H54 (cell line): ENCODE data around the gene PRUNE2.

Experiments
- DNase-seq: peaks from one replicate; pipeline ENCODE4 v3.0.0; 2011; ENCODE audit warnings: low spot score, mixed read lengths; ENCODE audit not compliant: insufficient read length
- FAIRE-seq: peaks from 3 replicates; lab custom pipeline; 2011; peaks lifted over from hg19 to GRCh38; lab: Jason Lieb, UNC
- POLR2A ChIP-seq: IDR thresholded peaks from 2 replicates; pipeline ENCODE4 v1.6.1; 2011; ENCODE audit warnings: low read depth, mild to moderate bottlenecking, low read length

Gene PRUNE2

DNA sequence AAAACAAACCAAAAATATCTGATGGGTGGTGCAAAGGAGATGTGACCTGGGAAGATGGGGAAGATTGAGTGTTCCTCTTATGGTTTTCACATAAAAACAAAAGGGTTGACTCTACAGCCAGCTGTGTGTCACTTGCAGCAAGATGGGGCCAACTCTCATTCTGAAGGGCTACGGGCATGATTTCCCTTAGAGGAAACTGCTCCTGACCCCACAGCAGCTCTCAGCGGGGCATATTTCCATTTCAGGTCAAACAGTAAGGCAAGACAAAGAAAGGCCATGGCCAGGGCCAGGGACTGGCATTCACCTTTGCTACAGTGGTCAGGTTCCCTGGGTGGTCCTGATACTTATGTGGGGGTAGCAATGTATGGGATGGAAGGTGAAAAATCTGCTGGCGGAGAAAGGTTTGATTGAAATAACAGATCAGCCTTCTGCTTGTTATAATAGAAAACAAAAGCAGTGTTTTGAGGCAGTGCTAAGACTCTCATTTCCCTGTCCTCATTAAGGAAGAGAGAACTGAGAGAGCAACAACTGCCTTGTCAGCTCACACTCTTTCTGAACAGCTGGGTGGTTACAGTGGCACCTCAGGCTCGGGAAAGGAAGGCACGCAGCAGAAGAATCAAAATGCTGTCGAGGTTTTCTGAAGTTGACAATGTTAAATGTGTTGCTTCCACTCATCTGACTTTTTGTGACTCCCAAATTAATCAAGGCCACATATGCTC, 262.4 kb downstream of the PRUNE2 start:
- DNase-seq: no peak
- no peak for TF ChIP-seq POLR2A
- no peak for FAIRE-seq

DNA sequence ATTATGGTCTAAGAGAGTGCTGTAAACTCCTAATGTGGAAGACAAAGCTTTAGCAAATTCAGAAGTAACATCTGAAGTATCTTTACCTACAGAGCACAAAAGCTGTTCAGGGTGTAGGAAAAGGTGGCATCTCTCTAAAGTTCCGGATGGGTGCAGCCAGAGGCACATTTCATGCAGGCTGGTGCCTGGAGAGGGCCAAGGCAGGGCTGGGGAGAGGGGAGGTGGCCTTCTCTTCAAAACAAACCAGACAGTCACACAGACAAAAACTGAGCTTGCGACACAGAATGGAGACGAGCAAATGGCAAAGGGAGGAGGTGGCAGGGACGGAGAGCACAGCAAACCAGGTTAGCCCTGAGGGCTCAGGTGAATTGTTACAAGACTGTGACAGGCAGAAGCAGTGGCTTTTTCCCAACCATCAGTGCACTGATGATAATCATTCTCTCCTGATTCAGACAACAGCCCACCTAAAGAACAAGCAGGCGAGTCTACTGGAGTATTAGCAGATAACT, 263.2 kb downstream of the PRUNE2 start:
- FAIRE-seq (no peak), DNase-seq (no peak)
- TF ChIP-seq POLR2A: no peak

DNA sequence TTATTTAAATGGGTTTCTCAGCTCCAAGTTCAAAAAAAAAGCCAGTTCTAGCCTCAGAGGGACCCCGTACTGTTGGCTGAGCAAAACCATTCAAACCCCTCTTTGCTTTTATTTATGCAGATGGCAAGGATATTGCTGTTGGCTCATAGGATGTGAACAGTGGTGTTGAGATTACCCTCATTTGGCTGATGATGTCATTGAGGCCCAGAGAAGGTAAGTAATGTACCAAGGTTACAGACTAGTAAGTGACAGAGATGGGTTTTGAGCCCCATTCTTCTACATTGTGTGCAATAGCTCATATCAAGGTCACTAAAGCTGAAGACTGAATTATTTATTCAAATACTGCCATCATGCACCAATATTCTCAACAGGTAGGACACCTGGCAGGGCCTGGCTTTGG, 263.8 kb downstream of the PRUNE2 start:
- DNase-seq: no peak
- no peak for TF ChIP-seq POLR2A
- no peak for FAIRE-seq

DNA sequence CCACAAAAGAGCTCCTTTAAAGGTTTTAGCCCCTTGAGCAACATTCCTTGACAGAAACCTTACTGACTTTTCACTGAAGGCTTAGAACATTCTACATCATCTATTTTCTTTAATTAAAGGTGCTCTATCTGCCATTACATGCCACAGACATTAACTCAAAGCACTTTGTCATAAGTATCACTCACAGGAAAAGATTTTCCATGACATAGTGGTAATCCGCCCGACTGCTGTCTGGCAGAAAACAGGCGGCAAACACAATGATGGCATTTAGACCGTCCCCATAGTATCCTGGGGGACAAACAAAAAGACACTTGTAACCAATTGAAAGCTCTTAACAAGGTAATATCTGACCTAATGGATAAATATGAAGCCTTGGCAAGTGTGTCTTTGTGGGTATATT, 267.9 kb downstream of the PRUNE2 start:
- peak; percentile 33 for FAIRE-seq

DNA sequence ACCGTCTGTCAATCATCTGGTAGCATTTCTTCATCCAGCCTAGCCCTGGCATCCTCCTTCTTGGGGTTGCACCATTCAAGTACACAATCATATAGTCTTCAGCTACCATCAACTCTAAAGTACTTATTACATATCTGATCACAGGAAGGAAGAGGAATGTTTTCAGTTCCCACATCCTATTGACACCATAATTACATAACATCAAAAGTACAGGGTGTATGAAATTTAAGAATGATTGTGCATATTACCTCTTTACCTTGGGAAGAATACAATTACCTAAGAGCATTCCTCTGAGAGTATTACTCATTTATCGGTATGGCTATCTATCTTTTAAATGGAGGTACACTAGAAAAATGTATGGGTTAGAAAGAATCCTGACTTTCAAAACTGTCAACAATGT, 268.5 kb downstream of the PRUNE2 start:
- TF ChIP-seq POLR2A: no peak
- DNase-seq (no peak), FAIRE-seq (no peak)

More for the DNA sequence above, 267.9 kb downstream of the PRUNE2 start:
- TF ChIP-seq POLR2A: no peak
- no peak for DNase-seq

DNA sequence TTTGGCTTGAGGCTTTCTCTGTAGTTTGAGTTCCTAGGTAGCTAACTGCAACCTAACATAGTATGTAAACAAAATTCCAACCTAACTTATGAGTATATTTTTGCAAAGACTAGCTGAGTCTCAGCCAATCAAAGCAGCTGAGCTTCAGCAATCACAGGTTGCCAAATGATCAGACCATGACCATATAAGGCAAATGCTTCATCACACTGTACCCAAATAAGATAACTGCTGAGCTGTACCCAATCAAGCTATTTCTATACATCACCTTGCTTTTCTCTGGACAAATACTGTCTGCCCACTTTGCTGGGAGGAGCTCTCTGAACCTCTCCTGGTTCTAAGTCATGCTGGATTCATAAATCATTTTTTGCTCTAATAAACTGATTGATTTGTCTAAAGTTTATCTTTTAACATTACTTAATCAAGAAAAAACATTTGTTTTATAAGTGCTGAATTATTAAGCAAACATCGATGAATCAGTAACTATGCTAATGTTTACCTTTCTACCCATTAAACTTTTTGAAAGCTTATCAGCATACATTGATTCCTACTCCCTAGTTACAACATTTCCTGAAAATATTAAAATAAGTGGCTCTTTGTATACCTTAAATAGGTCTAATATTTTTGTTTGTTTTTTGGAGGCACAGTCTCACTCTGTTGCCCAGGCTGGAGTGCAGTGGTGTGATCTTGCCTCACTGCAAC, 271.4 kb downstream of the PRUNE2 start:
- TF ChIP-seq POLR2A: no peak
- DNase-seq (peak; percentile 10), FAIRE-seq (peak; percentile 97)

DNA sequence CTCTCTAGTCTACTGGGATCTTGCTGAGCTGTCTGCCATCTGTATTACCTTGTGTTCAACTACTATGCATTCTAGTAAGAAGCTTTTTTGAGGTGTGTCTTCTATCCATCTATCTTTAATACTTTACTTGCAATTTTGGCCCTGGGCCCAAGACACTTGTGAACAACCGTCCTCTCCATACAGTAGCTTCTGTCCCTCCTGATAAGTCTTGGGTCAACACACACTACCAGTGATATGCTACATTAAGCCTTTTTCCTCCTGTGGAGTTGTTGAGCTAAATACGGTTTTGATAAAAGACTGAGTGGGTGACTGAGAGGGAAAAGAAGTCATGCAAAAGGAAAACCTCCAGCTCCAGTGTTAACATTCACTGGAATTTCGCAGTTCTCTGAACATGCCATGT, 275.0 kb downstream of the PRUNE2 start:
- DNase-seq: no peak
- no peak for FAIRE-seq
- no peak for TF ChIP-seq POLR2A

DNA sequence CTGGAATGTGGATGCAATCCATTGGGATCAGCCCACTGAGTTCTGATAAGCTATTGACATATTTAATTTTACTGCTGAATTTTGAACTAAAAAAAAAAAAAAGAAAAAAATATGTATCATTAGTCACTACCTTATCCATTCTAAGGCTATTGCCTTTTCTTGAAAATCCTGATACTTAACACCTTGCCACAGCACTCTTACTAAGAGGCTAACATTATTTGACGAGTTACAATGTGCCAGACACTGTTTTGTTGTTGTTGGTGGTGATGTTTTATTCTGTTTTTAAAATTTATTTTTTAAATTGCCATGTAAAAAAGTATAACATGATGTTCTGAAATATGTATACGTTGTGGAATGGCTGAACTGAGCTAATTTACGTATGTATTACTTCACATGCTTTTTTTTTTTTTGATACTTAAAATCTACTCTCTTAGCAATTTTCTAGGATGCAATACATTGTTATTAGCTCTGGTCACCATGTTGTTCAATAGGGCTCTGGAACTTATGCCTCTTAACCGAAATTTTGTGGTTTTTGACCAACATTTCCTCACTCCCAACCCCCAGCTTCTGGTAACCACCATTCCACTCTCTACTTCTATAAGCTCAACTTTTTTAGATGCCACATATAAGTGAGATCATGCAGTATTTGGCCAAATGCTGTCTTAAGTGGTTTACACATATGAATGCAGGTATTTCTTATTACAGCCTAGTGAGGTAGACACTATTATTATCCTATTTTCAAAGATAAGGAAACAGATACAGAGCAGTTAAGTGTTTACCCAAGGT, 276.5 kb downstream of the PRUNE2 start:
- no peak for TF ChIP-seq POLR2A
- FAIRE-seq (no peak), DNase-seq (no peak)

DNA sequence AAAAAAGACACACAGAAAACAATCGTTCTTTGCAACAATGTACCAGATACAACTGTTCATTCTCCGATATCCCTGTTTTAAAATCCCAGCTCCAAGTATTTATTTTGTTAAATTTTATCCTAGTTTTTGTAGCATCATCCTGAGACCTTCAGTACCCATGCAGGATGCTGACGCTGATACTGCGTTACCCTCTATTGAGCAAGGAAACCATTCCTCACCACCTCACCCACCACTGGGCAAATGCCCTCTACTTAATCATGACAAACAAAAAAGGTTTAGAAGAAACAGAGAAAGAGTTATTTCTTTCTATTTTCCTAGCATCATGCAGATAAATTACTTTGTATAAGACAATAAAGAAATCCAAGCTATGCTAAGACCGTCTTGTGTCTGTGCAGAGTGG, 277.8 kb downstream of the PRUNE2 start:
- TF ChIP-seq POLR2A: no peak
- FAIRE-seq (no peak), DNase-seq (no peak)

DNA sequence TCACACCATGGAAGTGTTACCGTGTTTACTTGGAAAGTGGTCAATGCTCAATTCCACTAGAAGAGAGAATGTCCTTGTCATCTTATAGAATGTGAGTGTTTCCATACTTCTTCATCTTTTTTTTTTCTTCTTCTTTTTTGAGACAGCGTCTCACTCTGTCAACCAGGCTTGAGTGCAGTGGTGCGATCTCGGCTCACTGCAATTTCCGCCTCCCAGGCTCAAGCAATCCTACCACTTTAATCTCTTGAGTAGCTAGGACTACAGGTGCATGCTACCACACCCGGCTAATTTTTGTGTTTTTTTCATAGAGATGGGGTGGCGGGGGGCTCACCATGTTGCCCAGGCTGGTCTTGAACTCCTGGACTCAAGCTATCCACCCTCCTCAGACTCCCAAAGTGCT, 278.9 kb downstream of the PRUNE2 start:
- no peak for DNase-seq
- FAIRE-seq: no peak
- no peak for TF ChIP-seq POLR2A

DNA sequence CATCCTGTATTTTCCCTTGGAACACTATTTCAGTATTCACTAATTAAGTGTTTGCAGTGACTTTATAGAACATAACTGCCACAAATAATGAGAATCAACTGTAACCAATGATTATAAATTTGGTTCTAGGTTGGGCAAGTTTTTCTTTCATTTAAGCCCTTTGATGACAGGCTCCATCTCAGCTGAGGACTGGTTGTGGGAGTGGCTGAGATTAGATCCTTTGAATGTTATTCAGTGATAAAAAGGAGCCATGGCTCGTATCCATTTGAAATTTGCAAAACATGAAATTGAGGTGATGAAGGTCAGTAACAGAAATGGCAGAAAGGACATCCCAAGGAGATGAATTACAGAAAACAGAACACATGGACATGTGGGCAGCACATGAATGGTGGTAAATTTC, 279.8 kb downstream of the PRUNE2 start:
- DNase-seq: no peak
- TF ChIP-seq POLR2A: no peak
- no peak for FAIRE-seq

DNA sequence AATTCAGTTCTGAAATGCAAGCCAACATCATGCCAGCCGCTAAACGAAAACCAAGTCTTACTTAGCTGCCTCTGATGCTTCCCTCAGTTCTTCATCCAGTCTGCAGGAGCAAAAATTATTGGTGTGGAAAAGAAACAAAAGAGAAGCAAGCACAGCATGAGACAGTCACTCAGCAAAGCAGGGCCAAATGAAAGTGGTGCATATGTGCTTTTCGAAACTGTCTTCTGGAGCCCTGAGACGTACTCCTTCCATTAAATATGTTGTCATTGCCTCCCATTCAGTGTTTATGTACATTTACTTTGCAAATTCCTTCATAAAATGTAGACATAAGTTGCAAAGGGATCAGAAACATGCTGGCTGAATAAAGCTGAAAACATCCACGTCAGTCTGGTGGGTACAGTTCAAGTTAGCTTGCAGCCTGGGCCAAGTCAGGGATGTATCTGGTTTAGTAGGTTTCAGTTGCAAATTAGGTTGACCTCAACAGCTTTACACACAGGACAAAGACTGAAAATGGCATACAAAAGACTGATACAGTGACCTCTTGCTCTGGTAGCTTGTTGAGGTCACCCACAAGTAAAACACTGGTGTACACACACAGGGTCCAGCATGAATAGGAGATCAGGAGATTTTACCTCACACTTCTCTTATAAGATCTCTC, 281.4 kb downstream of the PRUNE2 start:
- DNase-seq (no peak), FAIRE-seq (peak; percentile 15)
- no peak for TF ChIP-seq POLR2A

DNA sequence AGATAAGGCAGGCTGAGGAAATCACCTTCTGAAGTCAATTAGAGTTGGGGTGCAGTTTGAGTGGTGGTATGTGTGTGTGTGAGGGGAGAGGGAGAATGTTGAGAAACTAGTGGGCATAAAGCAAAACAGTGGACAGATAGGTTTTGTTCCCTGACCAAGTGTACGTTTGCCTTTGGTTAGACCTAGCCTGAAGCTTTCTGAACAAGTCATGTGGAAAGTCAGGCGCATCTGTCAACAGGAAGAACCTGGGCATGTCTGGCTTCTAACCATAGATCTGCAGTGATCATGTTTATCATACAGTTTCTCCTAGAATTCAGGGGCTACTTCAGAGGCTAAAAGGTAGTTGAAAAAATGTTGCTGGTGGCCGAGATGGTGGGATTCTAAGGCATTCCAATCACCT, 284.9 kb downstream of the PRUNE2 start:
- DNase-seq (no peak), FAIRE-seq (no peak)
- no peak for TF ChIP-seq POLR2A

DNA sequence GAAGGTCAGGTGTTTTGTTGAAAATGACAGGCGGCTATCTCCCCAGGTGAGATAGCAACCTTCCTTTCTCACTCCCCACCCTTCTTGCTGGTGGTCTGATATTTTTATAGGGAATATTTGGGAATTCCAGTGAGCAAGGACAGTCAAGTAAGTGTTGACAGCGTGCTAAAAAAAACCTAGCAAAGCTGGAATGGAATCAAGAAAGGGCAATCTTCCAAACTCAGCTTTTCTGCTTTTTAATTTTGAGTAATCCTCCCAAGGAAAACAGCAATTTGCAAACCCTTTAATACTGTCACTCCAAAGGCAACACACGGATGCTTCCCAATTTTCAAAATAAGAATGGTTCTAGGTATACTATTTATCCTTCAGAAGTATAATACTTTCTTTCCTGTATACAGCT, 285.3 kb downstream of the PRUNE2 start:
- no peak for TF ChIP-seq POLR2A
- DNase-seq: no peak
- FAIRE-seq: no peak

DNA sequence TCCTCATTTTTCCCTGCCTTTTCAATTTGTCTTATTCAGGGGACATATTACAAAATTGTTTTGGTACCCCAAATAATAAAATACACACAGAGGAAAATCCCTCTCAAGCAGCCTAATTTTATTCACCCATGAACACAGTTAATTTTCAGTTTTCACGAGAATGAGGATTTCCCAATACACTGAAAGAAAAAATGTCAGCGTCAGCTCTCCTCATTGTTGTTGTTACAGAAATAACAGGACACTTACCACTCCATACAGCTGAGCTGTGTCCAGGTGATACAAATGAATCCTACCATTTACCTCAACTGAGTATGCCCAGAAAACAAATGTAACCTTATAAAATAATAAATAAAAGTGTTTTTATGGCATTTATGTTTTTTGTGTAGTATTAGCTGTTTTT, 286.3 kb downstream of the PRUNE2 start:
- FAIRE-seq: no peak
- TF ChIP-seq POLR2A: no peak
- DNase-seq: no peak
